ENCODE data around the gene HECW1. TPM values are rescaled to one million over a fixed set of nuclear protein-coding genes. Genes with fewer than 3 reads are reported as not detected.

The HECW1 gene
- under 0.01 TPM in 1 of 2 replicates, not detected in the other for total RNA-seq

DNA sequence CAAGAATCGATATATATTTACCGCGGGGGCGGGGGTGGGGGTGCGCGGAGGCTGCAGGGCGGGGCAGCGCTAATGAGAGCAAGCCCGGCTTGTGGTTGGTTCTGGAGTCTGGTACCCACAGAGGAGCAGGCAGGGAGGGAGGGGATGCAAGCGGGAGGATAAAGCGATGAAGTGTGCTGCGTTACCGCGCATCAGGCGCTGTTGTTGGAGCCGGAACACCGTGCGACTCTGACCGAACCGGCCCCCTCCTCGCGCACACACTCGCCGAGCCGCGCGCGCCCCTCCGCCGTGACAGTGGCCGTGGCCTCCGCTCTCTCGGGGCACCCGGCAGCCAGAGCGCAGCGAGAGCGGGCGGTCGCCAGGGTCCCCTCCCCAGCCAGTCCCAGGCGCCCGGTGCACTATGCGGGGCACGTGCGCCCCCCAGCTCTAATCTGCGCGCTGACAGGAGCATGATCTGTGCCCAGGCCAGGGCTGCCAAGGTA, at the start of gene HECW1:
HECW1 (plus strand) TSS at position 189 of the 482 bp plus-strand sequence. CDS start 131,259 bp downstream, outside the sequence.

DNA sequence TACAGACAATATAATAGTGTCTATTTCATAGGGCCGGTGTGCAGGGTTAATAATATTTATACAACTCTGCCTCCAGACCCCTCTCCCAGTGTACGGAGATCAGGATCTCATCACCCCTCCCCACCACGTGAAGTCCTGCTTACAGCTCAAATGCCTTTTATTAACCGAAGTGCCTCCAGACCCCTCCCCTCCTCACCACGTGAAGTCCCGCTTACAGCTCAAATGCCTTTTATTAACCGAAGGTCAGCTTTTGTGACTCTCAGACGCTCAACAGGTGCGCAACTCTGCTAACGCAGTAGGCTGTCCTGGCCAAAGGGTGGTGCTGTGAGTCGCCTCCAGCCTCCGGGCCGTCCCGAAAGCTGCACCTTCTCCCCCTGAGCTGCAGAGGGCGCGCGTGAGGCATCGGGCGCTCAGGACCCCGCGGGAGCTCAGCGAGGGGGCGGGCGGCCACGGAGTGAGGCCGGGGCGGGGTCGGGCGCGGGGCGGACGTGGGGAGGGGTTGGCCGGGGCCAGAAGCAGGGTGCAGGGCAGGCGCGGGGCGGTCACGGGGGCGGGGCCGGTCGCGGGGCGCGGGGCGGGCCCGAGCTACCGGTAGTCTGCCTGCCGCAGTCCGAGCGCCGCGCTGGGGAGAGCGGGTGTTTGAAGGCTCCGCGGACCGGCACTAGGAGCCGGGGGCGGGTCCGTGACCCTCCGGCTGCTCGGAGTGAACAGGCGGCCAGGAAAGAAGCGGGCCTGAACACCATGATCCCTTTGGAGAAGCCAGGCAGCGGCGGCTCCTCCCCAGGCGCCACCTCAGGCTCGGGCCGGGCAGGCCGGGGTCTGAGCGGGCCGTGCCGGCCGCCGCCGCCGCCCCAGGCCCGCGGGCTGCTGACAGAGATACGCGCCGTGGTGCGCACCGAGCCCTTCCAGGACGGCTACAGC, 470.3 kb downstream of the HECW1 start, which contains the start of gene STK17A:
STK17A (plus strand) TSS at position 606 of the 921 bp plus-strand sequence; CDS start at position 742, 136 bp downstream.

Small RNA genes within 50 kb of the gene (small RNA-seq; reads per million reads assigned to genes)
- gene MIR3943, result not detected
- not detected for gene RF00019
- gene RNU6-575P, result not detected
- gene RNU7-35P, result not detected

Other genes starting within 250 kb of the HECW1 start
- 2.7 and 3.5 TPM in 2 replicates for gene C7orf25, start 200.6 kb upstream of the HECW1 start, total RNA-seq
- 48.3 and 115 TPM in 2 replicates for gene PSMA2, start 180.5 kb upstream of the HECW1 start, total RNA-seq
- gene MRPL32, start 180.3 kb upstream of the HECW1 start, total RNA-seq, result 26.7 and 27.2 TPM in 2 replicates

All from placental epithelial cell (primary cell).